ENCODE measurements around the gene CBX8.

Gene CBX8

GRCh38 chr17:79836510-79836971 lies 39.7 kb upstream of the CBX8 start:
- no peak for DNase-seq

DNA sequence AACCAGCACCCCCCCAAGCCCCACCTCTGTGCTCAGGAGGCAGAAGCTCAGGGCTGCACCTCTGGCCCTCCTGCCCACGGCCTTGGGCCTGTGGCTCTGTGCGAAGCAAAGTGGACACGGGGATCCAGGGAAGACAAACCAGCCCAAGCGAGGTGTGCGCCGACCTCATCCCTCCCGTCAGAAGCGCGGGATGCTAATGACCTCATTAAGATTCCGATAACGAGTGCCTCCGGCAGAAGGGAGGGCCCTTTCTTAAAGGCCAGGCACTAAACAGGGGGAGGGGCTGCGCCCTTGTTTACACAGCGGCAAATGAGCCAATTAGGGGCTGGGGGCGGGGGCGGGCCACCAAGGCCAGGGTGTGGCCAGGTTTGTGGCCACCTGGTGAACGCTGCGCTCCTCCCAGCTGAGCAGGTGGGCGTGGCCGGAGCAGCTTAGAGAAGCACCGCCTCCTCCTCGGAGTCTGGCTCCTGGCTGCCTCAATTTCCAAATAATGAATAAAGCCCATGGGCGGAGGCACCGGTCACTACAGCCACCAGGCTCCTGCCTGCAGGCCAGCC lies 39.2 kb upstream of the CBX8 start:
- DNase-seq = no peak

GRCh38 chr17:79835470-79835899 lies 38.6 kb upstream of the CBX8 start:
- no peak for DNase-seq

GRCh38 chr17:79834565-79835469 lies 37.9 kb upstream of the CBX8 start:
- DNase-seq = peak; percentile 57

GRCh38 chr17:79833744-79834564 lies 37.1 kb upstream of the CBX8 start:
- no peak for DNase-seq

GRCh38 chr17:79833110-79833450 lies 36.2 kb upstream of the CBX8 start:
- DNase-seq = peak; percentile 66

DNA sequence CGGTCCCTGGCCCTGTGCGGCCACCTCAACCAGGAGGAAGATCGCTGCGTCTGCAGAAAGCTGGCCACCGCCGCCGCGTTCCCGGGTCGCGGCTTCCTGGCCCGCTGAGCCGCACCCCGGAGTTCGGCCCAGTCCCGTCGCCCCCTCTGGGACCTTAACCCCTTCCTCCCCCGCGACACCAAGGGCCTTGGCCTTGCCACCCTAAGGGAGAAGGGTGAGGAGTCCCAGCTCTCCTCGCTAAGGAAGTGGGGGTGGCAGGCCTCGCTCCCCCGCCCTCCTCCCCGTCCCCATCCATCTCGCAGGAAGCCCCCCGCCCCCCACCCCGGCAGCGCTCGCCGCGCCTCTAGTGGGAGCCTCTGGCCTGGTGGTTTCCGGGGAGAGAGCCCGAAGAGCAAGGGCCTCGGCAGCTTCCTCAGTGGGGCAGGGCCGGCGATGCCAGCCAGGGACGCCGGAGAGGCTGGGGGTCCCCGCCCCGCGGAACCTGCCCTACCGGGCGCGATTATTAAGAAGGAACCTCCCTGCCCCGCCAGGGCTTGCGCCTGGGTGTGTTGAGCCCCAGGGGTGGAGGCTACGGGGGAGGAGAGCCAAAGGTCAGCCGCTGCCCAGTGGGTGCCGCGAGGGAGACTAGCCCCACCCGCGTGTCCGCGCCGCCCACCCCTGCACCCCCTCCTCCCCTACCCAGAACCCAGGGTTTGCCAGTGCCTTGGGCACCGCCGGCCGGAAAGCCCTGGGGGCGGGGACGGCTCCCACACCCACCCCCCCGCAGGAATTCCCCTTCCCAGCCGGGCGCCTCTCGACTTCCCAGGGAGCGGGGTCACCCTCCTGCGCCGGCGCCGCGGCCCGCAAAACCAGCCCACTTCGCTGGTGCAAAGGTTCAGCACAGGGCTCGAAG lies 35.6 kb upstream of the CBX8 start:
- peak; percentile 52 for DNase-seq

DNA sequence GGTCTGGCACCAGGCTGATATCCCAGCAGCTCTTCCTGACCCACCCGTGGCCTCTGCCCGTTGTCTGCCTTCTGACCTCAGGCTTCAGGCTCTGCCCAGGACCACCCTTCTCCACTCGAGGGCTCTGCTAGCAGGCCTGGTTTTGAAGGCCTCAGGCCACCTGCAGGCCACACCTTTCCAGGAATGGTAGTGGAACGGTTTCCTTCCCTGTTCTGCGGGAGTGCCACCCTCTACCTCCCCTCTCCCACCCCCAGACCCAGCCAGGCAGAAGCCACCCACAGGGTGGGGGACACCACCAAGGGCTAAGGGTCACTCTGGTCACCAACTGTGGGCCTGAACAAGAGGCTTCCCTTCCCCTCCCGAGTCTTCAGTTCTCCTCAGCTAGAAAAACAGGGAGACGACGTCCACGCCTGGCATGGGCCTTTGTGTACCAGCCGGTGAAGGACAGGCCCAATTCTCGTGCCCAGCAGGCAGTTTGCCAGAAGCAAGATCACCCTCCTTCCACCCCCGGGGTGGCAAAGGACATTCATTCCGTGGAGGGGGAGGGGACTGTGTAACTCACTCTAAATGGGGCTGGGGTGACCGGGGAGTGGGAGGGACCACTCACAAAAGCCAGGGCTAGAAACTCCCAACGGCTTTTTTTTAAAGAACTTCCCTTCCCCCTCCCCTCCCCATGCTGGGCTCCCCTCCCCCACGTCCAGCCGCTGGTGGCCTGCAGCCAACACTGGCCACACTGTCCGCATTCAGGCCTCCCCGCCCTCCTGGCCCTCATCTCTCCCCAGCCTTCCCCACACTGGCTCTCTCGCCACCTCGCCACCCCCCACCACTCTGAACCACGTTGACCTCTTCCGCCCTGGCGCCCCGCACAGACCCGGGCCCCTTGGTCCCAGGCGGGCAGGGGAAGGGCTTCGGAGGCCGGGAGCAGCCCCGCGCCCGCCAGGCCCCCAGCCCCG lies 34.7 kb upstream of the CBX8 start:
- peak; percentile 67 for DNase-seq

- DNase-seq = no peak
Measured at GRCh38 chr17:79830763-79831264, 33.9 kb upstream of the CBX8 start.

DNA sequence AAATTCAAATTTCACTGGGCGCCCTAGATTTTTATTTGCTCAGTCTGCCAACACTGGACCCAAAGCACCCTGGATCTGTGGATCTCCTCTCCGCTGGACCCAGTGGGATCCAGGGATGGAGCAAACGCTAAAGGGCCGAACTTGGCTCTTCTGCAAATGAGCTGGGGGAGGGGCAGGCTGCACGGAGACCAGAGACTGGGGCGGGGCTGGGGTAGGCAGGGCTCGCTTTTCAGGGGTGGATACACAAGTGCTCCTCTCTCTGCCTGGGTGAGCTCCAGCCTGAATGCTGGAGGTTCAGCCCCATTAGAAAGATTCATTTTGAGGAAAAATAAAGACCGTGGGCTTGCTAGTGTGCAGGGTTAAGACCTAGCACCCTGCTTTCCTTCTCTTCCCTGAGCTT lies 33.4 kb upstream of the CBX8 start:
- no peak for DNase-seq

GRCh38 chr17:79829457-79829856 lies 32.6 kb upstream of the CBX8 start:
- no peak for DNase-seq

DNA sequence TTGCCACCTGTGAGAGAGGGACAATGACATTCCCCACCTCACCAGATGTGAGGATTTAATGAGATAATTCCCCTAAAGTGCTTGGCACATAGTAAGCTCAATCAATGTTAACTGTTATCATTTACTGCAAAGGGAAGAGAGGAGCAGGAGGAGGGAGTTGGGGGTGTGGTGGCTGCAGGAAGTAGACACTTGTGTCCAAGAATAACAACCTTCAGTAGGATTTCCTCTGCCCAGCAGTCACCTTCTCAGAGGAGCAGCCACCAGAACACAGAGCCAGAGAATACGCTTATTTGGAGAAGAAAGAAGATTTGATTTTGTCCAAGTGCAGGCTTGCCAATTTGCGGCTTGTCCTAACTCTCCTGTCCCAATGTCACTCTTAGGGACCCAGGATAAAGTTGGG lies 32.1 kb upstream of the CBX8 start:
- DNase-seq = no peak

- DNase-seq = no peak
Measured at GRCh38 chr17:79826841-79827578, 30.1 kb upstream of the CBX8 start.

DNA sequence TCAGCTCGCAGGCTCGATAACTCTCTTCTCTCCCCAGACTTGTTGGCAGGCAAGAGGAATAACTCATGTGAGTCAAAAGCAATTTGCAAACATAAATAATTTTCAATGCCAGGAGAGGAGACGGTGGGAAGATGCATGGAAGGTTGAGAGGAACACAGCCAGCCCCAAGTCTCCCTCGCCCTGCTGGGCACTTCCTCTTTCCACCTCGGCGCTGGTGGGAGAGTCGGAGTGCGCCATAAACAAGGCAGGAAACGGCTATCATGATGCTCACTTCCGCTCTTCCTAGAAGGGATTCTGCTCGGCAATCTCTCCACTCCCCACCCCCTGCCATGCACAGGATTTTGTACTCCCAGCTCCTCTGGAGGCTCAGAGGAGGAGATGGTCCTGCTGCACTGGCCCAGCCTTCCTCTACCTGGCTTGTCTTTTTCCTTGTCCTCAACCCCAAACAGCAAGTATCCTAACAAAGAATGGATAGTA lies 29.4 kb upstream of the CBX8 start:
- peak; percentile 45 for DNase-seq

- DNase-seq = no peak
Measured at GRCh38 chr17:79825580-79825921, 28.7 kb upstream of the CBX8 start.

DNA sequence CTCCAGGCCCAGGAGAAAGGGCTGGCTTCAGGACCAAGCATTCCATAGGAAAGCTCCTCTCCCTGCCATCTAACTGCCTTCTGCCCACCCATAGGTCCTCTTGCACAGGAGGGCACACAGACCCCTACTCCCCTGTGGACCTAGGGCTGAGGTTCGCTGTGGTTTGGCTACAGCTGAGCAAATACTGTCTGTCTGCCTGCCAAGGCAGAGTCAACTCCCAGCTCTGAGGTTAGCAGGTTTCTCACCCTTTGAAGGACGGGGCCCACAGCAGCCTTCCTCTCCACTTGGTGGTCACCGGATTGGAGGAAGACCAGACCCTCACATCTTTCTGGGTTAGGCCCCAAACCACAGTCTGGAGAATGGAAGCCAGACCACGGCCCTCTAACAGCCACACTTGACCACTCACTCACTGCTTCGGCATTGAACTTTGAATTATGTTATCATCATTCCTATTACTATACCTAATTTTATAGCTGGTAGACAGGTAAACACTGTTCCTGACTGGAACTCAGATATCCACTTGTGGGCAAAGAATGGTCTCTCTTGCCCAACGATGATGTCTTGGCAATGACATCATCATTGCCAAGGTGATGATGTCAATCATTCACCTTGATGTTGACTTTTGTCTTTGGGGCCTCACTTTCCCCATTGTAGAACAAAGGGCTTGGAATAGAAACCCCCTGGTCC lies 28.2 kb upstream of the CBX8 start:
- no peak for DNase-seq

DNA sequence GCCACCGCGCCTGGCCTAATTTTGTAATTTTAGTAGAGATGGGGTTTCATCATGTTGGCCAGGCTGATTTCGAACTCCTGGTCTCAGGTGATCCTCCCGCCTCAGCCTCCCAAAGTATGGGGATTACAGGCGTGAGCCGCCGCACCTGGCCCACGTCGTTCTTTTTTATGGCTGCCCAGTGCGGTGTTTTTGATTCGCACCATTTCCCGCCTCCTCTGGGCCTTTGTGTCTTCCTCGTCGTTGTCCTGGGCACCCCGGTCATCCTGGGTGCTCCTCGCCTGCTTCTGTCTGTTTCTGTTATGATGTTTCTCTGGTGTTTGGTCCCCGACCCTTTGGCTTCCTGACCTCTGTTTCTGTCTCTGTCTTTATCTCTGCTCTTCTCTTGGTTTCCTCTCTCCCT lies 27.4 kb upstream of the CBX8 start:
- no peak for DNase-seq

DNA sequence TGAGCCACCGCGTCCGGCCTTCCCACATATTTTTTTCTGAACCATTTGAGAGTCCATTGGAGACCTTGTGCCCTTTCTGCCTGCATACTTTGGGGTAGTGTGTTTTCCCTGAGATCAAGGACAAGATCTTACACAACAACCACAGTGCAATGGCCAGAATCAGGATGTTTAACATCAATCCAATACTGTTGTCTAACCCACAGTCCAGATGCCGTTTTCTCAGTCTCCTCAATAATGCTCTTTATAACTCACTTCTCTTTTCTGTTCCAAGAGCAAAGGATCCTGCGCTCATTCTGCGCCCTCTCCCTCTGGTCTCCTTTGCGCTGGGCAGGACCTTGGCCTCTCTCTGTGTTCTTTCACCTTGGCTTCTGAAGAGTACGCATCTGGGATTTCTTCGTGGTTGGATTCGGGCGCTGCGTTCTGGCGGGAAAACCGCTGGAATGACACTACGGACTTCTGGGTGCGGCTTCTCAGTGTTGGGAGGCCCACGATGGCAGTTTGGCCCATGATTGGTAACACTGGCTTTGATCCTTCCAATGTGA lies 25.8 kb upstream of the CBX8 start:
- no peak for DNase-seq
